Measurements from ENCODE around the gene FAM120A.

GRCh38 chr9:93574091-93574899 lies 122.8 kb downstream of the FAM120A start:
- TF ChIP-seq CTCF (IDR thresholded peaks at IDR 0.05) (no peak), POLR2AphosphoS5 (IDR thresholded peaks at IDR 0.05) (no peak), POLR2A (IDR thresholded peaks at IDR 0.05) (no peak)
